A549 treated with dexamethasone at 1 μM for 4 hours (cell line): ENCODE results near the gene LY9. TPM values are rescaled to one million over a fixed set of nuclear protein-coding genes. Genes with fewer than 3 reads are reported as not detected.

ENCODE experiments used
- total RNA-seq: library from RNA; stranded (reverse); fragments of 200-300 nt; extraction: Qiagen RNA extraction; gene quantifications from 5 replicates; pipeline ENCODE4 v1.2.3, GENCODE V29; 2022

Gene LY9, protein sequence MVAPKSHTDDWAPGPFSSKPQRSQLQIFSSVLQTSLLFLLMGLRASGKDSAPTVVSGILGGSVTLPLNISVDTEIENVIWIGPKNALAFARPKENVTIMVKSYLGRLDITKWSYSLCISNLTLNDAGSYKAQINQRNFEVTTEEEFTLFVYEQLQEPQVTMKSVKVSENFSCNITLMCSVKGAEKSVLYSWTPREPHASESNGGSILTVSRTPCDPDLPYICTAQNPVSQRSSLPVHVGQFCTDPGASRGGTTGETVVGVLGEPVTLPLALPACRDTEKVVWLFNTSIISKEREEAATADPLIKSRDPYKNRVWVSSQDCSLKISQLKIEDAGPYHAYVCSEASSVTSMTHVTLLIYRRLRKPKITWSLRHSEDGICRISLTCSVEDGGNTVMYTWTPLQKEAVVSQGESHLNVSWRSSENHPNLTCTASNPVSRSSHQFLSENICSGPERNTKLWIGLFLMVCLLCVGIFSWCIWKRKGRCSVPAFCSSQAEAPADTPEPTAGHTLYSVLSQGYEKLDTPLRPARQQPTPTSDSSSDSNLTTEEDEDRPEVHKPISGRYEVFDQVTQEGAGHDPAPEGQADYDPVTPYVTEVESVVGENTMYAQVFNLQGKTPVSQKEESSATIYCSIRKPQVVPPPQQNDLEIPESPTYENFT
- 0.07 to 0.16 TPM (median 0.12 TPM) in 4 of 5 replicates, not detected in the other for total RNA-seq

GRCh38 chr1:160795951-160796383 is at the start of gene LY9:
TSS of gene LY9 (plus strand) at chr1:160796174. CDS start at chr1:160796188, 14 bp downstream.

GRCh38 chr1:160862203-160863060 is 66.5 kb downstream of the LY9 start, which contains the start of gene CD244:
TSS of gene CD244 (minus strand) at chr1:160862887. CDS start at chr1:160862677, 210 bp downstream.

Other genes starting within 250 kb of the LY9 start
- gene CD84, start 216.7 kb upstream of the LY9 start, total RNA-seq, result not detected in 5 replicates
- 0.05 TPM in 1 of 5 replicates, not detected in the others for gene SLAMF1, start 149.1 kb upstream of the LY9 start, total RNA-seq
- gene CD48, start 84.4 kb upstream of the LY9 start, total RNA-seq, result not detected in 5 replicates
- gene SLAMF7, start 56.9 kb upstream of the LY9 start, total RNA-seq, result 0.87 to 1.8 TPM (median 1.6 TPM) in 5 replicates
- gene CD244, start 66.7 kb downstream of the LY9 start, total RNA-seq, result not detected in 5 replicates
- gene ITLN1, start 89.0 kb downstream of the LY9 start, total RNA-seq, result not detected in 5 replicates
- 0.66 to 1.1 TPM (median 0.82 TPM) in 5 replicates for gene ITLN2, start 158.6 kb downstream of the LY9 start, total RNA-seq
- gene F11R, start 225.0 kb downstream of the LY9 start, total RNA-seq, result 58.5 to 82.8 TPM (median 74.8 TPM) in 5 replicates
- 0.17 to 0.32 TPM (median 0.24 TPM) in 3 of 5 replicates, not detected in the others for gene TSTD1, start 242.8 kb downstream of the LY9 start, total RNA-seq
- gene USF1, start 249.8 kb downstream of the LY9 start, total RNA-seq, result 46.5 to 54.5 TPM (median 50.7 TPM) in 5 replicates